GM12878 (cell line): ENCODE results near the gene NDRG2. TPM values are rescaled to one million over a fixed set of nuclear protein-coding genes. Genes with fewer than 3 reads are reported as not detected.

Experiments
- ATAC-seq: fragments of 200-7000 bp; cut with Tn5 transposase; 3 replicates; pipeline ENCODE4 v1.9.1; 2020; ENCODE audit warnings: mild to moderate bottlenecking, moderate library complexity
- BruUV-seq: library from RNA; stranded (reverse); fragments of 400-500 nt; replicated peaks from 2 replicates; lab custom pipeline; 2021; lab: Mats Ljungman, UMichigan
- CTCF ChIA-PET: fragments of 300-600 bp; sonication (Branson Sonifier 250); formaldehyde crosslinking; extraction: SDS; loops from one replicate; lab custom pipeline; 2021; ENCODE audit warnings: inconsistent platforms; lab: Yijun Ruan, JAX
- POLR2A ChIA-PET: fragments of 350-600 bp; formaldehyde crosslinking; extraction: SDS; loops from one replicate; lab custom pipeline; 2021; ENCODE audit warnings: inconsistent platforms; lab: Charles Lee
- RAD21 ChIA-PET: fragments of 300-600 bp; sonication (Branson Sonifier 250); formaldehyde crosslinking; loops from one replicate; lab custom pipeline; 2023; ENCODE audit warnings: antibody characterized with exemption; ENCODE audit not compliant: unreplicated experiment; lab: Charles Lee
- SMC1A ChIA-PET: fragments of 300-600 bp; sonication (Branson Sonifier 250); formaldehyde crosslinking; loops from one replicate; lab custom pipeline; 2023; ENCODE audit not compliant: unreplicated experiment, uncharacterized antibody; lab: Charles Lee
- DNase-seq: peaks from one replicate; pipeline ENCODE4 v3.0.0-alpha.2; 2011; ENCODE audit warnings: low read depth, low spot score
- FAIRE-seq: peaks from 3 replicates; lab custom pipeline; 2011; peaks lifted over from hg19 to GRCh38; lab: Jason Lieb, UNC
- H2AFZ ChIP-seq: 2 replicates; pipeline ENCODE4 v1.6.0; 2011; ENCODE audit warnings: low read depth, low read length, control low read depth; ENCODE audit not compliant: control insufficient read depth
- H3K27ac ChIP-seq: 2 replicates; pipeline ENCODE4 v1.5.1; 2011; ENCODE audit warnings: control low read depth; ENCODE audit not compliant: control insufficient read depth, insufficient read depth
- H3K27me3 ChIP-seq, 2 experiments: replicated peaks in 1 of 2; 2 replicates each; pipeline versions ENCODE4 v1.6.0 to v1.6.1; 2011; ENCODE audit warnings: low read length in 1 of 2; ENCODE audit not compliant: control insufficient read depth in 2 of 2, insufficient read depth in 2 of 2
- H3K36me3 ChIP-seq, 2 experiments: 2 replicates each; pipeline ENCODE4 v1.5.1; 2011; ENCODE audit warnings: low read length in 1 of 2; ENCODE audit not compliant: control insufficient read depth in 2 of 2, insufficient read depth in 2 of 2
- H3K4me1 ChIP-seq: 2 replicates; pipeline ENCODE4 v1.6.1; 2011; ENCODE audit warnings: mild to moderate bottlenecking, low read length, moderate library complexity, mixed read lengths; ENCODE audit not compliant: control insufficient read depth, insufficient read depth
- H3K4me2 ChIP-seq: 2 replicates; pipeline ENCODE4 v1.6.0; 2011; ENCODE audit warnings: control low read depth; ENCODE audit not compliant: control insufficient read depth, insufficient read depth
- H3K4me3 ChIP-seq: fragments of 200-600 bp; sonication (generic); 2 replicates; pipeline ENCODE4 v1.5.1; 2016
- H3K79me2 ChIP-seq: 2 replicates; pipeline ENCODE4 v1.6.0; 2011; ENCODE audit warnings: low read length; ENCODE audit not compliant: control insufficient read depth, insufficient read depth
- H3K9ac ChIP-seq: 2 replicates; pipeline ENCODE4 v1.8.0; 2011; ENCODE audit warnings: low read length, control low read depth, mixed read lengths; ENCODE audit not compliant: control insufficient read depth, insufficient read depth
- H3K9me3 ChIP-seq: replicated peaks from 3 replicates; pipeline ENCODE4 v1.5.1; 2011; ENCODE audit warnings: mild to moderate bottlenecking, low read length; ENCODE audit not compliant: control insufficient read depth, insufficient read depth
- H4K20me1 ChIP-seq: 2 replicates; pipeline ENCODE4 v1.6.0; 2011; ENCODE audit not compliant: control insufficient read depth, insufficient read depth
- BCL11A ChIP-seq: IDR thresholded peaks from 2 replicates; pipeline ENCODE4 v1.6.1; 2011; ENCODE audit warnings: low read depth, low read length
- CUX1 ChIP-seq: IDR thresholded peaks from 2 replicates; pipeline ENCODE4 v1.6.1; 2012; ENCODE audit warnings: improper control_type of control experiment, low read depth, low read length; ENCODE audit not compliant: insufficient replicate concordance
- E2F8 ChIP-seq: fragments of 450-650 bp; IDR thresholded peaks from 2 replicates; pipeline ENCODE4 v1.6.1; 2018; ENCODE audit warnings: mild to moderate bottlenecking, low read depth, moderate library complexity; ENCODE audit not compliant: partially characterized antibody
- EGR1 ChIP-seq, 2 experiments: IDR thresholded peaks; 1 replicate in 1 of 2; 2 replicates in 1 of 2; pipeline ENCODE4 v1.6.1; 2011 to 2012; ENCODE audit warnings: low read depth in 2 of 2, low read length in 2 of 2, borderline replicate concordance in 1 of 2, mild to moderate bottlenecking in 1 of 2, moderate library complexity in 1 of 2
- EZH2 ChIP-seq: IDR thresholded peaks from 2 replicates; pipeline ENCODE4 v1.6.1; 2012; ENCODE audit warnings: low read depth, mild to moderate bottlenecking, control low read depth, inconsistent platforms, low read length, borderline replicate concordance; ENCODE audit not compliant: control insufficient read depth
- MLLT1 ChIP-seq: fragments of 450-650 bp; IDR thresholded peaks from 2 replicates; pipeline ENCODE4 v1.6.1; 2016; ENCODE audit warnings: mild to moderate bottlenecking
- MTA2 ChIP-seq: fragments of 450-650 bp; IDR thresholded peaks from 2 replicates; pipeline ENCODE4 v1.6.1; 2016; ENCODE audit warnings: low read depth, mild to moderate bottlenecking, moderate library complexity
- MTA3 ChIP-seq: IDR thresholded peaks from 2 replicates; pipeline ENCODE4 v1.6.1; 2012; ENCODE audit warnings: low read length, inconsistent platforms, borderline replicate concordance
- NBN ChIP-seq: fragments of 450-650 bp; IDR thresholded peaks from 2 replicates; pipeline ENCODE4 v1.6.1; 2016
- NR2C2 ChIP-seq: IDR thresholded peaks from 2 replicates; pipeline ENCODE4 v1.6.1; 2011; ENCODE audit warnings: borderline replicate concordance, low read depth; ENCODE audit not compliant: control insufficient read depth, insufficient read length
- NR2F1 ChIP-seq: fragments of 450-650 bp; conservative IDR thresholded peaks from 2 replicates; pipeline ENCODE4 v1.6.1; 2017; ENCODE audit warnings: mild to moderate bottlenecking
- POU2F2 ChIP-seq: IDR thresholded peaks from 3 replicates; pipeline ENCODE4 v1.6.1; 2011; ENCODE audit warnings: low read depth, mild to moderate bottlenecking, low read length, borderline replicate concordance
- SIX5 ChIP-seq: IDR thresholded peaks from 2 replicates; pipeline ENCODE4 v1.6.1; 2011; ENCODE audit warnings: mild to moderate bottlenecking, low read depth, low read length, moderate library complexity; ENCODE audit not compliant: severe bottlenecking
- STAT1 ChIP-seq: fragments of 450-650 bp; conservative IDR thresholded peaks from 2 replicates; pipeline ENCODE4 v1.6.1; 2014; ENCODE audit warnings: antibody characterized with exemption, mild to moderate bottlenecking
- ZBED1 ChIP-seq: IDR thresholded peaks from 2 replicates; pipeline ENCODE4 v1.6.1; 2016; ENCODE audit warnings: borderline replicate concordance
- WGBS: methylation state at CpG from one replicate; pipeline ENCODE4 v1.1.6; 2016; ENCODE audit warnings: low lambda C conversion rate; ENCODE audit not compliant: insufficient replicate concordance, insufficient coverage; ENCODE audit errors: missing lambda C conversion rate; 5-methylcytosine and 5-hydroxymethylcytosine counted together
- in situ Hi-C: fragments of 300-500 bp; cut with MboI; formaldehyde crosslinking; loops from 9 replicates; pipeline ENCODE4 v1.14.3; 2018; ENCODE audit warnings: mixed read lengths
- intact Hi-C: fragments of 100-400 bp; cut with micrococcal nuclease; formaldehyde crosslinking; loops from one replicate; pipeline ENCODE4 v1.14.2; 2022; ENCODE audit not compliant: unreplicated experiment
- polyA plus RNA-seq, 11 experiments: library from polyadenylated mRNA; depleted of rRNA in 4 of 11; unstranded in 6 of 11; stranded (reverse) in 5 of 11; fragments of >200 nt; fragmentation: Nextera tagmentation in 4 of 11; fragmentation: Illumina TruSeq in 1 of 11; extraction: Ambion mirVana in 4 of 11; extraction: Trizol in 1 of 11; gene quantifications; 1 replicate in 1 of 11; 2 replicates in 10 of 11; pipeline versions ENCODE4 v1.2.1 to v1.2.3, GENCODE V29; 2011 to 2016; ENCODE audit warnings: inconsistent platforms in 2 of 11, missing spikeins in 2 of 11, low read depth in 1 of 11
- total RNA-seq, 4 experiments: library from RNA; depleted of rRNA in 3 of 4; stranded (reverse); fragments of >200 nt in 3 of 4; fragmentation: Illumina TruSeq in 1 of 4; extraction: Trizol in 1 of 4; gene quantifications; 2 replicates each; pipeline versions ENCODE4 v1.2.1 to v1.2.3, GENCODE V29; 2013 to 2021

Gene NDRG2
- total and polyA plus RNA-seq, 10 of the 15 experiments (the other 5 are each of a cell fraction or from before 2014, with no cell fraction given) = 0.15 to 0.49 TPM; not detected in 8

- no peaks in the 10 kb centered on the region for H3K9me3 ChIP-seq
- no peaks in the 10 kb centered on the region; a peak in 1 of 4 replicates for H3K27me3 ChIP-seq
- no peaks in the 10 kb centered on the region for H3K4me1 ChIP-seq
- ChIA-PET RAD21 (interaction anchor here (1.4 to 1.9 kb wide), 4 partner anchors 11 to 279 kb away, joined by 3 to 10 read pairs (median 5); no protein-coding TSS in a partner anchor), POLR2A (no interaction called here), CTCF (interaction anchor here (0.5 to 5.2 kb wide), 20 partner anchors 7 to 508 kb away, joined by 3 to 61 read pairs (median 5); partner anchors contain the start of gene ARHGEF40), SMC1A (interaction anchor here (2.3 kb wide), 1 partner anchor 113 kb away, joined by 20 read pairs; no protein-coding TSS in a partner anchor)
- no peaks in the 10 kb centered on the region for H4K20me1 ChIP-seq
- no TSS peak for BruUV-seq
- FAIRE-seq = no peak
- in situ Hi-C loops (no loop called here), intact Hi-C loops (loop anchor here (1.0 to 2.0 kb wide), 2 partner anchors 113 to 274 kb away; no protein-coding TSS in a partner anchor)
- DNase-seq = no peak
- peak overlapping the region; percentile 71 for H3K4me2 ChIP-seq
- ATAC-seq = peak; percentile 43; the same call in 2 of the 3 replicates
- no peak overlapping the region for H3K9ac ChIP-seq
- H3K36me3 ChIP-seq = no peaks in the 10 kb centered on the region
- H3K4me3 ChIP-seq = 0 out of 2 replicates have a peak overlapping the region, but pooled peaks have one; percentile 60
- no peaks in the 10 kb centered on the region for H3K79me2 ChIP-seq
- WGBS = 11% methylated on average over 8 of the region's 8 CpGs
- H2AFZ ChIP-seq = peak overlapping the region; percentile 63
- no peak overlapping the region for H3K27ac ChIP-seq
- no peak for TF ChIP-seq ZBED1
- TF ChIP-seq MLLT1 = no peak
- TF ChIP-seq CUX1 = no peak
- no peak for TF ChIP-seq EGR1 (IDR thresholded peaks at IDR 0.05; ENCODE audit: borderline replicate concordance in 1 of 2, low read depth in 2 of 2, low read length in 2 of 2)
- no peak for TF ChIP-seq E2F8
- TF ChIP-seq NR2F1 = no peak
- no peak for TF ChIP-seq BCL11A
- TF ChIP-seq STAT1 = no peak
- TF ChIP-seq MTA2 = no peak
- TF ChIP-seq NBN = no peak
- no peak for TF ChIP-seq POU2F2
- TF ChIP-seq MTA3 = no peak
- TF ChIP-seq SIX5 = no peak
- TF ChIP-seq EZH2 = no peak
- no peak for TF ChIP-seq NR2C2
Measured at GRCh38 chr14:20971705-20972021, 53.2 kb downstream of the NDRG2 start.
